Prostate gland (tissue), 2 donors: ENCODE data around the gene NOX5.

ENCODE experiments used
- CTCF ChIP-seq, 4 experiments: fragments of 200-600 bp in 2 of 4; fragments of 450-650 bp in 2 of 4; sonication (generic) in 2 of 4; IDR thresholded peaks; 1 replicate in 3 of 4; 2 replicates in 1 of 4; pipeline ENCODE4 v1.5.1; 2016 to 2019; ENCODE audit warnings: antibody characterized with exemption in 4 of 4, mild to moderate bottlenecking in 2 of 4, moderate library complexity in 2 of 4
- POLR2A ChIP-seq: fragments of 450-650 bp; IDR thresholded peaks from one replicate; pipeline ENCODE4 v1.6.1; 2016; ENCODE audit warnings: antibody characterized with exemption, mild to moderate bottlenecking

- TF ChIP-seq CTCF (IDR thresholded peaks at IDR 0.05): no peak
- no peak for TF ChIP-seq POLR2A
Measured at GRCh38 chr15:69004011-69004410, 10.5 kb upstream of the NOX5 start.
